Stimulated activated CD4-positive, alpha-beta T cell treated with anti-CD3 and anti-CD28 coated beads, Interleukin-4, amount 100 ng/mL, for 48 hours (primary cell): ENCODE data around the gene GRID1.
"Not testable (repeated sequence)": the region's sequence is repeated elsewhere in the genome, so short reads cannot be mapped to it uniquely, and the experiment has no call there.

Source experiments
- DNase-seq, 2 donors: peaks; one replicate each; pipeline ENCODE4 v3.0.0-alpha.2; 2020; ENCODE audit warnings: low read depth in 2 of 2

GRID1 gene

GRCh38 chr10:85874208-85874607 lies 492.4 kb downstream of the GRID1 start:
- no peak for DNase-seq

GRCh38 chr10:85873063-85873462 lies 493.5 kb downstream of the GRID1 start:
- no peak for DNase-seq

GRCh38 chr10:85868627-85869499 lies 497.7 kb downstream of the GRID1 start:
- no peak for DNase-seq

- DNase-seq, result no peak
These were observed 501.6 kb downstream of the GRID1 start for GRCh38 chr10:85864868-85865526.

- no peak for DNase-seq
These were observed 502.4 kb downstream of the GRID1 start for GRCh38 chr10:85864173-85864549.

- DNase-seq, result no peak
These were observed 503.1 kb downstream of the GRID1 start for GRCh38 chr10:85863301-85864172.

- DNase-seq, result no peak
These were observed 503.8 kb downstream of the GRID1 start for GRCh38 chr10:85862771-85863170.

GRCh38 chr10:85861513-85862197 lies 504.9 kb downstream of the GRID1 start:
- DNase-seq, result no peak

GRCh38 chr10:85859859-85860258 lies 506.7 kb downstream of the GRID1 start:
- no peak for DNase-seq

GRCh38 chr10:85858776-85859515 lies 507.6 kb downstream of the GRID1 start:
- DNase-seq, result no peak

GRCh38 chr10:85857791-85858190 lies 508.8 kb downstream of the GRID1 start:
- DNase-seq, result no peak

- no peak for DNase-seq
These were observed 509.3 kb downstream of the GRID1 start for GRCh38 chr10:85857305-85857704.

- DNase-seq, result no peak
These were observed 514.7 kb downstream of the GRID1 start for GRCh38 chr10:85851934-85852333.

- DNase-seq, result no peak
These were observed 515.3 kb downstream of the GRID1 start for GRCh38 chr10:85851325-85851724.

GRCh38 chr10:85850736-85851135 lies 515.9 kb downstream of the GRID1 start:
- DNase-seq, result no peak

GRCh38 chr10:85849315-85849714 lies 517.3 kb downstream of the GRID1 start:
- DNase-seq, result no peak

- DNase-seq, result no peak
These were observed 517.8 kb downstream of the GRID1 start for GRCh38 chr10:85848756-85849155.

GRCh38 chr10:85847085-85847484 lies 519.5 kb downstream of the GRID1 start:
- DNase-seq, result no peak

GRCh38 chr10:85838660-85839059 lies 527.9 kb downstream of the GRID1 start:
- not testable (repeated sequence) for DNase-seq

- no peak for DNase-seq
These were observed 533.6 kb downstream of the GRID1 start for GRCh38 chr10:85832988-85833387.

GRCh38 chr10:85831422-85831821 lies 535.2 kb downstream of the GRID1 start:
- no peak for DNase-seq
